ENCODE measurements around the gene TPPP.
"Not testable (repeated sequence)": the region's sequence is repeated elsewhere in the genome, so short reads cannot be mapped to it uniquely, and the experiment has no call there.

TPPP gene

GRCh38 chr5:693271-694041 is at the start of gene TPPP:
Gene TPPP (minus strand): TSS chr5:693352. CDS start chr5:678060, 15,292 bp downstream.
- peak; percentile 85 for DNase-seq

DNA sequence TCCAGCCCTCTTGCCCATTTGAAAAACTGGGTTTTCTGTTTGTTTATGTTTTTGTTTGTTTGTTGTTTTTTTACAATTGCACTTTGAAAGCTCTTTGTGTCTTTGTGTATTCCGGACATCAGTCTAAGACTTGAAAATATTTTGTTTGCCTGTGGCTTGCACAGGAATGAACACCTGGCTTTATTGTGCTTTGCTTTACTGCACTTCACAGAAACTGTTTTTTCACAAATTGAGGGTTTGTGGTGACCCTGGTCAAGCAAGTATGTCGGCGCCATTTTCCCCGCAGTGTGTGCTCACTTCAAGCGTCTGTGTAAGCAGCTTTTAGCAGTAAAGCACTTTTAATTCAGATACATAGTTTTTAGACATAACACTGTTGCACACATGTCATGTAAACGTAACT is 49.1 kb upstream of the TPPP start:
- not testable (repeated sequence) for DNase-seq

- not testable (repeated sequence) for DNase-seq
Observed at GRCh38 chr5:734145-734544, 41.0 kb upstream of the TPPP start.

DNA sequence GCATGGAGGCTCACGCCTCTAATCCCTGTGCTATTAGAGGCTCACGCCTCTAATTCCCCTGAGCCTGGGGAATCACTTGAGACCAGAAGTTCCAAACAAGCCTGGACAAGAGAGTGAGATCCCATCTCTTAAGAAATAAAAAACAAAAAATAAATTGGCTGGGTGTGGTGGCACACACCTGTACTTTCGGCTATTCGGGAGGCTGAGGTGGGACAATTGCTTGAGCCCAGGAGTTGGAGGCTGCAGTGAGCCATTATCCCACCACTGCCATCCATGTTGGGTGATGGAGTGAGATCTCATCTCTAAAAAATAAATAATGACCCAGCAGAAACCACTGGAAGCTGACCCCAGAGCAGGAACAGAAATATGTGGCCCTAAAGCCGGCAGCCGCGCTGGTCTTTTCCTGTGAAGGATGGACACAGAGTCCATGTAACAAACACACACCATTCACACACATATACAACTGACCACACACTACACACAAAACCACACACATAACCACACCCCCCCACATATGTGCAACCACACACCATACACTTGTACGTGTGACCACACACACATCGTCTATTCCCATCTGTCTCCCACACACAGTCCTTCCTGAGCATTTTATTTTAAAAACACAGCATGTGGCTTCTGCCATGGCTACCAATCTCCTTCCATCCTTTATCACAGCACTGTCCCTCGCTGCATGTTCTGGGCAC is 39.8 kb upstream of the TPPP start:
- DNase-seq = not testable (repeated sequence)

- DNase-seq = not testable (repeated sequence)
Observed at GRCh38 chr5:729225-729624, 36.1 kb upstream of the TPPP start.

DNA sequence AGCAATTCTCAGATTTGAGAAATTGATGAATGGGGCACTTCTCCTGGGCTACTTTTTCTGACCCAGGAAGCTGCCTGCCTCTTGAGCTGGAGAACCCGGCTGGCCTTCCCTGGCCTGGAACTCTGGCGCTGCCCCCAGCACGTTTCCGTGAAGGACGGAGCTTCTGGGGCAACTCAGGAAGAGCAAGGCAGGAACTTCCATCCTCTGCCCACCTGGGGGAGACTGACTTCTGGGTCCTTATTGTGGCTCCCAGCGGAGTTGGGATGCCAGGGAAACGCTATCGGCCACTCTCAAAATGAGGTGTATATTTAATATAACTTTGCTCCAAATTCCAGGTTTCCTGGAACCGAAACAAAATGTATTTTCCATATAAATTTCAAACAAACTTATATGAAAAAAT is 33.9 kb upstream of the TPPP start:
- not testable (repeated sequence) for DNase-seq

DNA sequence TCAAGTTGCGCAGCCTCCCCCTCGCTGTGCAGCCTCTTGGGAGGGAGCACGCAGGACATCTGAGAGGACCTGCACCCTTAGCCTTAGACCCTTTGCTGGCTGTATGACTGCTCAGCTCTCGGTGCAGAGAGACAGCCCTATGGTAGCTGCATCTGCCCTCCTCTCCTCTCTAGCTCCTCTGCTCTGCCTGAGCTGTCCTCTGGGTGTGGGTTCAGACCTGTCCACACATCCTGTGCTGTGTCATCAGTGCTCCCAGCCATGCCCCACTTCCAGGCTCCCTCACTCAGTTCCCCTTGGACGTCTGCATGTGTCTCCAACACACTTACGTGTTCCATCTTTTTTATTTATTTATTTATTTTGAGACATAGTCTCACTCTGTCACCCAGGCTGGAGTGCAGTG is 30.7 kb upstream of the TPPP start:
- not testable (repeated sequence) for DNase-seq

GRCh38 chr5:723309-723708 is 30.2 kb upstream of the TPPP start:
- DNase-seq = not testable (repeated sequence)

DNA sequence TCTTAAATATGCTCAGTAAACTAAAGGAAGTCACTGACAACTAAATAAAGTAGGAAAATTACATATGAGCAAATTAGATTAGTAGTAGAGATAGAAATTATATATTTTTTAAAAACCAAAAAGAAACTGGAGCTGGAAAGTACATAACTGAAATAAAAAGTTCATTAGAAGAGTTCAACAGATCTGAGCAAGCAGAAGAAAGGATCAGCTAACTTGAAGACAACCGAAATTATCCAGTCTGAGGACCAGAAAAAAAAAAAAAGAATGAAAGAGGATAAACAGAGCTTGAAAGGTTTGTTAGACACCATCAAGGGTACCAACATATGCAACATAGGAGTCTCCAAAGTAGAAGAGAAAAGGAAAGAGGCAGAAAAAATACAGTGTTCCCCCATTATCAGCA is 26.2 kb upstream of the TPPP start:
- not testable (repeated sequence) for DNase-seq

DNA sequence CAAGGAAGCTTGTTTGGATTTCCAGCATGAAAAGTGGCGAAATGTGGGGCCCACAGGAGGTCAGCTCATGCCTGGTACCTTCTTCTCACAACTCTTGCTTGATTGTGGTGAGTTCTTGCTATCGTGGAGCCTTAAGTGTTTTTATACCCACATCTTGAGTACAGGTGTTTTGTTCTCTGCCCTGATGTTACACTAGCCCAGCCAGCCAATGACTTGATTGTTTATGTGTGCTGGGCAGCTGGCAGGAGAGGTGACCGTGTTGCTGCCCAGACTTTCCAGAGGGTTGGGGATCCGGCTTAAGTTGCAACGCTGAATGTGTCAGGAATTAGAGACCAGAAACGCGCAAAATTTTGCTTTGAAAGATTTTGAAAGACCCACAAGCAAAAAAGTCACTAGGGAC is 24.0 kb upstream of the TPPP start:
- DNase-seq = no peak

GRCh38 chr5:716740-717139 is 23.6 kb upstream of the TPPP start:
- DNase-seq = not testable (repeated sequence)

DNA sequence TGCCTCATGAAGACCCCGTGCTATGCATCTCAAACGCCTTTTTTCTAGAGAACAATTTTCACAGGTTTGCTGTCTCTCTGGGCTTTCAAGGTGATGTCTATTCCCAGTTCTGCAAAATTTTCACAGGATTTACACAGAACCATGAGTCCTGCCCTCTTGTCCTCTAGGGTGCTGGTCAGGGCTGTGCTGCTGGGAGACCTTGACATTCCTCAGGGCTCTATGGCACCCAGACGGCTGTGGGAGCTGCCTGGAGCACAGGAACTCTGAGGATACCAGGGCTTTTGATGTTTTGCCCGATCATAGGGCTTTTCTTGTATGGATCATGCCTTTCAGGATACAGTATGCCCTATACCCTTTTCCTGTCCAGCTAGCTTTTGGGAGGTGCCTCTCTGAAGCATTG is 22.5 kb upstream of the TPPP start:
- not testable (repeated sequence) for DNase-seq

DNA sequence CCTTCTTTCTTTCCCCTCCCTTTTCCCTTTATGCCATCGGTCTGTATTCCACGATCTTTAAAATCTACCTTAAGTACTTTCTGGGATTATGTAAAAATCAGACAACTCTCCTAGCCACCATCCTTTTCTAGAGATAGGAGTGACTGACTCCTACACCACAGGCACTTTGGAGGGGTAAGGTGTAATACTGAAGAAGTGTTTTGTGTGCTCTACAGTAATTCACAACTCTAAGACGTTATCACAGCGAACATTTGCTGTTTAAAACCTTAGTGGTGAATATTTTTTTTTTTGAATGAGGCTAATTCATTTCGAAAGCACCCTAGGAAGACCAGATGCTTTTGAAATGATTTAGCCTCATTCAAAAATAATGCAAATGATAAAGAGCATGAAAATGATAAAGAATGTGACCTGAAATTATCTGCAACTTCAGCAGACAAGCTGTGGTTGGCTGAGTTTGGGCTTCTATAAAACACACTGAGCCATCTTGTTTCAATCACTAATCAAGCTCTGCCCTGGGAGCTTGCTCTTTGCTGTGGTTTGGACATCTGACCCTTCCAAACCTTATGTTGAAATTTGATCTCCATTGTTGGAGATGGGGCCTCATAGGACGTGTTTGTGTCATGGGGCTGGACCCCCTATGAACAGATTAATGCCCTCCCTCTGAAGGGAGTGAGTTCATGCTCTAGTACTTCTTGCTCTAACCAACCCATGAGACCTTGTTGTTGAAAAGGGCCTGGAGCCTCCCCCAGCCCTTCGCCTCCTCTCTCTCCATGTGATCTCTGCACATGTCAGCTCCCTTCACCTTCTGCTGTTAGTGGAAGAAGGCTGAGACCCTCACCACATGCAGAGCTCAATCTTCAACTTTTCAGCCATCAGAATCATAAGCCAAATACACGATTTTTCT is 21.3 kb upstream of the TPPP start:
- not testable (repeated sequence) for DNase-seq

DNA sequence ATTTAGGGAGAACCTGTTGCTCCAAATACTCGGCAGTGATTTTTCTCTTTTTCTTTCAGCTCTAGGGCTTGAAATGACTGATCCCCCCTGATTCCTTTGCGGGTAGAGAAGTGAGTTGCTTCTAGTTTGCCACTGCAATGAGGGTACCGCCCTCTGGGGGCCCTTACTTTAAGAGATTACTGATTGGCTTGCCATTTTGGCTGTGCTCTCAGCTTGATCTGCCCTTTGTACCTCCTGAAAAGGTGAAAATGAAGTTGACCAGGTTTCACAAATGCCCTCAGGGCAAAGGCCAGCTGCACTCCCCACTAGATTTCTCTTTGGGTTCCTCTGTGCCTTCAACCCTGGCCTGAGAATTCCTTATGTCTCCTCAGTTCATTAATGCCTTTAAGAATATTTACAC is 20.5 kb upstream of the TPPP start:
- DNase-seq = not testable (repeated sequence)

- DNase-seq = not testable (repeated sequence)
Observed at GRCh38 chr5:708848-709517, 15.8 kb upstream of the TPPP start.

- DNase-seq = not testable (repeated sequence)
Observed at GRCh38 chr5:708374-708773, 15.2 kb upstream of the TPPP start.

- DNase-seq = not testable (repeated sequence)
Observed at GRCh38 chr5:706127-706526, 13.0 kb upstream of the TPPP start.

DNA sequence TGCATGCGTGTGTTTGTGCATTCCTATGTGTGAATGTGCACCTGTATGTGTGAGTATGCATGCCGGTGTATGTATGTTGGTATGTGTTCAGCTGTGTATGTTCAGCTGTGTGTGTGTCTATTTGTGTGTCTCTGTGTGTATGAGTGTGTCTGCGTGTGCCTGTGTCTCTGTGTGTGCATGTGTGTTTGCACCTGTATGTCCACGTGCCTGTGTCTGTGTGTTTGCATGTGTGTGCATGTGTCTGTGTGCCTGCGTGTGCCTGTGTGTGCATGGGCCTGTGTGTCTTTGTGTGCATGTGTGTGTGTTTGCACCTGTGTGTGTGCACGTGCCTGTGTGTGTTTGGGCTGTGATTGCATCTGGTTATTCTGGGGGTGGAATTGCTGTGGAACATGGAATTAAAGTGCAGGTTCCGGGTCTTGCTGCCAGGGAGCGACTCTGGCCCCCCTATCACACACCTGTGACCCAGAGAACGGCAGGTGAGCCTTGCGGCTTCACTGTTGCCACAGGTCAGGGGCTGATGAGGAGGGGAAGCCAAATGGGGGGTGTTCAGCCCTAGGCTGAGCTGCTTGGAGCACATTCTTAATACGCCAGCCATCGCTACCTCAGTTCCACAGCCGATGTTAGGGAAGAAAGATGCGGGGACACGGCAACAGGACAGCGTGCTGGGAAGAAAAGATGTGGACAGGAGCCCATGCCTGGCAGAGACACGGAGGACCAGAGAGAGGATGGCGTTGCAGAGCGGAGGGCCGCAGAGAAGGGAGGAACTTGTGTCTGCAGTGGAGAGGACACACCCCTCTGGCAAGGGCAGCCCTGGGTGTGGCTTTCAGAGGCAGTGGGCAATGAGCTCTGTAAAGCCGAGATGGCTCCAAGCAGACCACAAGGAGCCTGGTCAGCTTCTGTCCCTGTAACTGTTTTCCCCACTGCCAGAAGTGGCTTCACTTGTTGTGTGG is 3.9 kb upstream of the TPPP start:
- not testable (repeated sequence) for DNase-seq

- not testable (repeated sequence) for DNase-seq
Observed at GRCh38 chr5:696191-696590, 3.0 kb upstream of the TPPP start.

DNA sequence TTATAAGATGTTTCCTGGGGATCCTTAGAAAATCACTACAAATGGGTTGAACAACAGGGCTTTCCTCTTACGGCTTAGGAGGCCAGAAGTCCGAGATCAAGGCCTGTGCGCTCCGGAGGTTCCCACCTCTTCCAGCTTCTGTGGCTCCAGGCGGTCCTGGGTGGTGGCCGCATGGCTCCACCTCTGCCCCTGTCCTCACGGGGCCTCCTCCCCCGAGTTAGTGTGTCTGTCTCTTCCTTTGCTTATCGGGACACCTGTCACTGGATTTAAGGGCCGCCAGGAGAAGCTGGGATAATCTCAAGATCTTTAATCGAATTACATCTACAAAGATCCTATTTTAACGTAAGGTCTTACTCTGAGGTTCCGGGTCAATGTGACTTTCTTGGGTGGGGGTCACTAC is 2.3 kb upstream of the TPPP start:
- DNase-seq = not testable (repeated sequence)

DNA sequence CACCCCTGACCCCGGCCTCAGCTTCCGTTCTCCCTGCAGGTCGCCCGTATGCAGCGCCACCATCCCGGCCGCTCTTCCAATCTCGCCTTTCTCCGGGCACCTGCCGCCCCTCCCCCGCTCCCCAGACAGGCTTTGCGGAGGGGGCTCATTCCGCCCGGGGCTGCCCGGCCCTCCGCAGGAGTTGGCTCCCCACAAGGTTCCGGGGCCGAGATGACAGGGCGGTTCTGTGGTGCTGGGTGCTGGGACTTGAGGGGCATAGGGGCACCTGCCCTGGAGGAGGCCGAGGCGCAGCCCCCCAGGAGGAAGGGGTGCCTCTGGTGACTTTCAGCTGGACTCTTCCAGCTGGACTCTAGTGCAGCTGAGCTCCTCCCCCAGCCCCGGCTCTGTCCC is 885 bp upstream of the TPPP start:
- not testable (repeated sequence) for DNase-seq

Data from stimulated activated CD8-positive, alpha-beta memory T cell treated with anti-CD3 and anti-CD28 coated beads, Interleukin-4, amount 100 ng/mL, for 48 hours (primary cell).